HG03039 (cell line): Measurements from ENCODE around the gene MYH7.

ENCODE experiments used
- ATAC-seq: cut with Tn5 transposase; IDR thresholded peaks from one replicate; pipeline ENCODE4 v1.9.1; 2021; ENCODE audit warnings: mild to moderate bottlenecking, moderate library complexity; ENCODE audit not compliant: unreplicated experiment

MYH7 gene

GRCh38 chr14:23376482-23377197 is 58.8 kb downstream of the MYH7 start, which contains the start of gene CMTM5:
TSS of gene CMTM5 (plus strand) at chr14:23377046. CDS start at chr14:23377252, 206 bp downstream.
- no peak for ATAC-seq

- no peak for ATAC-seq
Observed at GRCh38 chr14:23375527-23376251, 59.8 kb downstream of the MYH7 start.

GRCh38 chr14:23373041-23373440 is 62.4 kb downstream of the MYH7 start:
- no peak for ATAC-seq

DNA sequence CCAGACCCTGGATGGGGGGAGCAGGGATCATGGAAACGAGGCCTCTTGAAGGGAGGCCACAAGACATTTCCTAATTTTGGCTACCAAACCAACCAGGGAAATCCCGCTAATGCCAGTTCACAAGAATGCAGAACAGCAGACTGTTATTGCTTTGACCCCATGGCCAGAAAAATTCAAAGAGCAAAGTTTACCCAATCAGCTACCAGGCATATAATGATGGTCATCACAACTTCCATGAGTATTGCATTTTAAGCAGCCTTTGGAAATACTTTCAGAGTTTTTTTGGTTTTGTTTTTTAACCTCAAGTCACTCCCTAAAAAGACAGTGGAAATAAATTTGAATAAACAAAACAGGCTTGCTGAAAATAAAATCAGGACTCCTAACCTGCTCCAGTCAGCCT is 63.0 kb downstream of the MYH7 start, which contains the start of gene IL25:
IL25 (plus strand) TSS at position 301 of the 400 bp plus-strand sequence.
- ATAC-seq = no peak

DNA sequence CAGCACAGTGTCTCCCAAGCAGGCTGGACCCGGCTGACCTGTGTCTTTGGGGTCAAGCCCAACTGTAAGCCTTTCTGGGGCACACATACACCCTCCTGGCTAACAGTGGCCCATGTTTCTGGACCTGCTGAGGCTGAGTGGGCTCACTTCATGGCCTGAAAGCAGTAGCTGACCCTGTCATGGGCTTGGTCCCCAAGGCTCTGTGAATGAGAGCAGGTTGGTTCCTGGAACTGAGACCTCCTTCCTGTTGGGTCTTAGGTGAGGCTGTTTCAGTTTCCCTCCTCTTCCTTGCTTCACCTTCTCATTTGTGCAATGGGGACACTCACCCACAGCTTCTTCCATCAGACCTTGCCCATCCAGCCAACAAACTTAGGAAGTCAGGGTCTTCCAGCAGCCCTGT is 63.6 kb downstream of the MYH7 start:
- ATAC-seq = no peak

- no peak for ATAC-seq
Observed at GRCh38 chr14:23370221-23370620, 65.2 kb downstream of the MYH7 start.

- no peak for ATAC-seq
Observed at GRCh38 chr14:23366426-23366921, 69.0 kb downstream of the MYH7 start.

GRCh38 chr14:23365732-23366425 is 69.6 kb downstream of the MYH7 start:
- ATAC-seq = no peak

- no peak for ATAC-seq
Observed at GRCh38 chr14:23365036-23365731, 70.3 kb downstream of the MYH7 start, which contains the start of gene EFS. TSS of gene EFS (minus strand) at chr14:23365172. CDS start at chr14:23365025, 147 bp downstream.

DNA sequence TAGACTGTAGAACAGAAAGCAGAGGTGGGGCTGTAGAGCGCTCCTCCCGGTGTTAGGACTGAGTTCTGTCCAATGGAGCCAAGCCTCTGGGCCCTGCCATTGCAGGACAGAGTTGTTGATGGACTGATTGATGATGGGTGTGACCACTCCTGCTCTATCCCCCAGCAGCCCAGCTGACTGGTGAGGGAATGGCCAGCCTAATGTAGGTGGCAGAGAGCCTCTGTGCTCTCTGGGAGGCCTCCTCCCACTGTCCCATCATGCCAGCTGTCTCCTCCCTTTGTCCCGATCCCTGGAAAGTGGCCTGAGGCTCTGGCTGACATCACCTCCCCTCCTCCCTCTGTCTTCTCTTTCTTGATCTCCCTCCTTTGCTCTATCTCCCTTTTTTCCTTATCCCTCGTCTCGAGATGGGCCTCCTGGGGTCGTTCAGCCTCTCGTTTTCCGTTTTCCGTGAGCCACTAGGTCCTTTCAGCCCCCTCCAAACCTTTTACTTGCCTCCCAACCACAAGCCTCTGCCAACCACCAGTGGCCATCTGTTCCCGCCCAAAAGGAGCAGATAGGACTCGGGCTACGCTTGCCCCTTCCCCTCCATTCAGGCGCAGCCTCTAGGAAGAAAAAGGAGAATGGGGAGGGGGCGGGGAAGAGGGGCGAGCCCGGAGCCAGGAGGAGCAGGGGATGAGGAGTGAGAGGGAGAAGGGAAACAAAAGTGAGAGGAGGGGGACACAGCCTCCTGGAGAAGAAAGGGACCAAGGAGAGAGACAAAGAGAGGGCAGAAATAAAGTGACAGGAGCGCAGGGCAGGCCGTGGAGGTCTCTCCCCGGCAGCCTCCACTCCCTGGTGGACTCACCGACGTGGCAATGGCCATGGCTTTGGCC is 71.1 kb downstream of the MYH7 start:
- no peak for ATAC-seq
